WERI-Rb-1 (cell line): ENCODE measurements around the gene BIN1.

Source experiments
- DNase-seq: peaks from one replicate; pipeline ENCODE4 v3.0.0-alpha.2; 2020
- H3K27ac ChIP-seq: fragments of 250-450 bp; sonication (Bioruptor Pico); 2 replicates; pipeline ENCODE4 v1.5.1; 2020; ENCODE audit warnings: mild to moderate bottlenecking, moderate library complexity
- H3K27me3 ChIP-seq: fragments of 250-450 bp; sonication (Bioruptor Pico); 2 replicates; pipeline ENCODE4 v1.5.1; 2021; ENCODE audit warnings: mild to moderate bottlenecking, low read depth, moderate library complexity; ENCODE audit not compliant: insufficient read depth, severe bottlenecking
- H3K36me3 ChIP-seq: fragments of 250-450 bp; sonication (Bioruptor Pico); 2 replicates; pipeline ENCODE4 v1.5.1; 2020; ENCODE audit warnings: mild to moderate bottlenecking, moderate library complexity
- H3K4me3 ChIP-seq: 2 replicates; pipeline ENCODE4 v1.5.1; 2011; ENCODE audit warnings: low read depth, mild to moderate bottlenecking, control low read depth, low read length
- H3K9me3 ChIP-seq: fragments of 250-450 bp; sonication (Bioruptor Pico); 2 replicates; pipeline ENCODE4 v1.5.1; 2021; ENCODE audit warnings: mild to moderate bottlenecking, moderate library complexity; ENCODE audit not compliant: severe bottlenecking
- TF ChIP-seq, protein P1 (sequence below): IDR thresholded peaks from 2 replicates; pipeline ENCODE4 v1.5.1; 2011; ENCODE audit warnings: low read depth, mild to moderate bottlenecking, control low read depth, inconsistent platforms, low read length

The BIN1 gene

DNA sequence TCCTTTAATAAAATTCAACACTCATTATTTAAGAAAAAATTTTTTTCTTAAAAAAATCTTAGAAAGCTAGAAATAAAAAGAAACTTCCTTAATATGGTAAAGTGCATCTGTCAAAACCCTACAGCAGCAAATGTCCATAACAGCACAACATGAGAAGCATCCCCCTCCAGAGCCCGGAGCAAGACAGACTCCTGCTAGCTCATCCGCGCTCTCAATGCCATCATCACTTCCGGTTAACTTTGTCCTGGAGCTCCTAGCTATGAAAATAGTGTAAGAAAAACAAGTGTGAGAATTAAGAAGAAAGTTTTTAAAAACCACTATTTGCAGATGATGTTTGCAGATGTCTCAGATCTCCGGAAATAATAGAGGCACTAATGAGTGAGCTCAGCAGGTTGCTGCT lies 105.2 kb downstream of the BIN1 start:
- peak overlapping the region; percentile 70 for H3K27ac ChIP-seq
- no peak for DNase-seq
- no peak overlapping the region for H3K4me3 ChIP-seq
- TF ChIP-seq, protein P1, sequence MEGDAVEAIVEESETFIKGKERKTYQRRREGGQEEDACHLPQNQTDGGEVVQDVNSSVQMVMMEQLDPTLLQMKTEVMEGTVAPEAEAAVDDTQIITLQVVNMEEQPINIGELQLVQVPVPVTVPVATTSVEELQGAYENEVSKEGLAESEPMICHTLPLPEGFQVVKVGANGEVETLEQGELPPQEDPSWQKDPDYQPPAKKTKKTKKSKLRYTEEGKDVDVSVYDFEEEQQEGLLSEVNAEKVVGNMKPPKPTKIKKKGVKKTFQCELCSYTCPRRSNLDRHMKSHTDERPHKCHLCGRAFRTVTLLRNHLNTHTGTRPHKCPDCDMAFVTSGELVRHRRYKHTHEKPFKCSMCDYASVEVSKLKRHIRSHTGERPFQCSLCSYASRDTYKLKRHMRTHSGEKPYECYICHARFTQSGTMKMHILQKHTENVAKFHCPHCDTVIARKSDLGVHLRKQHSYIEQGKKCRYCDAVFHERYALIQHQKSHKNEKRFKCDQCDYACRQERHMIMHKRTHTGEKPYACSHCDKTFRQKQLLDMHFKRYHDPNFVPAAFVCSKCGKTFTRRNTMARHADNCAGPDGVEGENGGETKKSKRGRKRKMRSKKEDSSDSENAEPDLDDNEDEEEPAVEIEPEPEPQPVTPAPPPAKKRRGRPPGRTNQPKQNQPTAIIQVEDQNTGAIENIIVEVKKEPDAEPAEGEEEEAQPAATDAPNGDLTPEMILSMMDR: no peak
- no peaks in the 10 kb centered on the region for H3K27me3 ChIP-seq
- H3K9me3 ChIP-seq: no peaks in the 10 kb centered on the region
- no peaks in the 10 kb centered on the region for H3K36me3 ChIP-seq

DNA sequence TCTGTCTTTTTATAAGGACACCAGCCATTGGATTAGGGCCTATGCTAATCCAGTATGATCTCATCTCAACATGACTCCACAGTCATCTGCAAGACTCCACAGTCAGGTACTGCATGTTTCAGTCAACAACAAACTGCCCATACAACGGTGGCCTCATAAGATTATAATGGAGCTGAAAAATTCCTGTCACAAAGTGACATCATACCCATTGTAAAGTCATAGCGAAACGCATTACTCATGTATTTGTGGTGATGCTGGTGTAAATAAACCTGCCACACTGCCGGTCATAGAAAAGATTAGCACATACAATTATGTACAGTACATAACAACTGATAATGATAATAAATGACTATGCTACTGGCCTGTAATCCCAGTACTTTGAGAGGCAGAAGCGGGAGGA lies 106.0 kb downstream of the BIN1 start:
- Histone ChIP-seq H3K9me3 (no peaks in the 10 kb centered on the region), H3K36me3 (no peaks in the 10 kb centered on the region), H3K4me3 (no peak overlapping the region), H3K27me3 (no peaks in the 10 kb centered on the region), H3K27ac (peak overlapping the region; percentile 65)
- DNase-seq: peak; percentile 71
- TF ChIP-seq, protein P1: no peak

DNA sequence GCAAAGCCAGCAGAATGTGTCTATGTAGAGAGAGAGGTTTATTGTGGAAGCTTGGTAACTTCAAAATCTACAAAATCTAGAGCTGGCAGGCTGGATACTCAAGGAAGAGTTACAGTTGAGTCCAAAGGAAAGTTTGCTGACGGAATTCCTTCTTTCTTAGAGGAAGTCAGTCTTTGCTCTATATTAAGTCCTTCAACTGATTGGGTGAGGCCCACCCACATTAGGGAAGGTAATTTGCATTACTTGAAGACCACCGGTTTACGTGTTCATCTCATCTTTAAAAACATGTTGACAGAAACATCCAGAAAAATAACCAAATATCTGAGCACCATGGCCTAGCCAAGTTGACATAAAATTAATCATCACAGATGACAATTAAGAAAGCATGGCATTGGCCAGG lies 106.8 kb downstream of the BIN1 start:
- Histone ChIP-seq H3K9me3 (no peaks in the 10 kb centered on the region), H3K36me3 (no peaks in the 10 kb centered on the region), H3K27ac (peak overlapping the region; percentile 65), H3K27me3 (no peaks in the 10 kb centered on the region), H3K4me3 (no peak overlapping the region)
- TF ChIP-seq, protein P1: no peak
- no peak for DNase-seq

DNA sequence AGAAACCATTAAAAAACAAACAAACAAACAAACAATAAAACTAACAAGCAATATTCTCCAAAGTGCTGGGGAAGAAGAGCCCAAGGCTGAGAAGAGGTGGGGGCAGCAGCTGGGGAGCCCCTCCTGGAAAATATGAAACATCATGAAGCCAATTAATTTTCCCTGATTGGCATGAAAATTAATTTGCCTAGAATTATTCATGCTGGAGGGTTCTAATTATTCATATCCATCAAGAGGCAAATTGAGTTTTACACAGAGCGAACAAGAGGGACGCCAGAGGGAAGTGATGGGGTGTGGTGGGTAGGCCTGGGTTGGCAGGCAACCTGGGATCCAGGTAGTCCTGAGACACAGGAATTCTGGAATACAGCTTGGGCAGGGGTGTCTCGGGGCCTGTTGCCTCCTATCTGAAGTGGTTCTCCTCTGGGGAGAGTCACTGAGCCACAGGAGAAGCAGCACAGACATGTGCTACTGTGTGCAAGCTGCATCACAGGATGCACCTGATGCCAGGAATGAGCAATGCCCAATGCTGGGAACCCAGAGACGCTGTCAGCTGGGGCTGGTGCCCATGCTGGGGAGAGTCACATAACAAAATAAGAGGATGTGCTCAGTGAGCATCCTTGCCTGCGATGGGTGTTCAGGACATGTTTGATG lies 107.7 kb downstream of the BIN1 start:
- no peaks in the 10 kb centered on the region for H3K27me3 ChIP-seq
- no peak overlapping the region for H3K27ac ChIP-seq
- no peak for DNase-seq
- TF ChIP-seq, protein P1: no peak
- H3K9me3 ChIP-seq: no peaks in the 10 kb centered on the region
- no peak overlapping the region for H3K4me3 ChIP-seq
- H3K36me3 ChIP-seq: no peaks in the 10 kb centered on the region

DNA sequence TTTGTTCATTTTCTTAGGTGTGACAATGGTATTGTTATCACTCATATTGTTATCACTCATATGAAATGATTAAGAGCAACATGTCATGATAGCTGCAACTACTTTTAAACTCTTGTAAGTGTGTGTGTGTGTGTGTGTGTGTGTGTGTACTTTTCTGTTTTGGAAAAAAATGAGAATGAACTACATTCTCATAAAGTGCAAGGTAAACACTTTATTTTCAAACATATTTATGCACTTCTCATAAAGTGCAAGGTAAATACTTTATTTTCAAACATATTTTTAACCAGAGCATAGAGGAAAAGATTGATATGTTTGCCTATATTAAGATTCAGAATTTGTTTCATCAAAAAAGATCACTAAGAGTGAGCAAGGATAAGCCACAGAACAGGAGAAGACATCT lies 108.5 kb downstream of the BIN1 start:
- no peaks in the 10 kb centered on the region for H3K36me3 ChIP-seq
- H3K27me3 ChIP-seq: no peaks in the 10 kb centered on the region
- DNase-seq: no peak
- no peak overlapping the region for H3K4me3 ChIP-seq
- no peaks in the 10 kb centered on the region for H3K9me3 ChIP-seq
- TF ChIP-seq, protein P1: no peak
- H3K27ac ChIP-seq: no peak overlapping the region
